Measurements from ENCODE around the gene ANKH. TPM values are rescaled to one million over a fixed set of nuclear protein-coding genes. Genes with fewer than 3 reads are reported as not detected.

The ANKH gene
- total RNA-seq, 1 experiment from 2014 or later: 81.4 TPM

DNA sequence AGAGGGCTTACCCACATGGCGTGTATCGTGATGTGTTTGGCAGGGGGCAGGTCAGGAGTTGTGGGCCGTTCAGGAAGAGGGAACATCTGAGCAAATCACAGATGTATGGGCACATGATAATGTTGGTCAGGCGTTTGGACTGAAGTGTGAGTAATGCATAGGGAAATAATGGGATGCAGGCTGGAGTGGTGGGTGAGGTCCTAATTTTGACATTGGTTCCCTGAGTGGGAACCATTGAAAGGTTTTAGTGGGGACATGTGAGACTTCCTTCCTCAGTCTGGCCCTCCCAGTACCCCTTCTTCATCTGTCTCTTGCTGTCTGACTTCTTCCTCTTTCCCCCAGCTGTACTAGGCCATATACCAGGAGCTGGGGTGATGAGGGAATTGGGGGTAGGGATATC, 199.5 kb downstream of the ANKH start:
- H3K79me2 ChIP-seq (ENCODE audit: low read depth): peaks cover 86% of the 10 kb centered on the region
- POLR2A ChIA-PET (ENCODE audit: unreplicated experiment): no interaction called here
- no peak overlapping the region for H2AFZ ChIP-seq
- H3K36me3 ChIP-seq (ENCODE audit: low read depth): no peaks in the 10 kb centered on the region; the same call in 1 of the 2 replicates
- intact Hi-C loops (cut with micrococcal nuclease; ENCODE audit: unreplicated experiment): no loop called here
- CTCF ChIA-PET: interaction anchor here (0.5 kb wide), 1 partner anchor 14 kb away, joined by 5 read pairs; no protein-coding TSS in a partner anchor
- H3K4me2 ChIP-seq: no peak overlapping the region
- TF ChIP-seq, protein P1, sequence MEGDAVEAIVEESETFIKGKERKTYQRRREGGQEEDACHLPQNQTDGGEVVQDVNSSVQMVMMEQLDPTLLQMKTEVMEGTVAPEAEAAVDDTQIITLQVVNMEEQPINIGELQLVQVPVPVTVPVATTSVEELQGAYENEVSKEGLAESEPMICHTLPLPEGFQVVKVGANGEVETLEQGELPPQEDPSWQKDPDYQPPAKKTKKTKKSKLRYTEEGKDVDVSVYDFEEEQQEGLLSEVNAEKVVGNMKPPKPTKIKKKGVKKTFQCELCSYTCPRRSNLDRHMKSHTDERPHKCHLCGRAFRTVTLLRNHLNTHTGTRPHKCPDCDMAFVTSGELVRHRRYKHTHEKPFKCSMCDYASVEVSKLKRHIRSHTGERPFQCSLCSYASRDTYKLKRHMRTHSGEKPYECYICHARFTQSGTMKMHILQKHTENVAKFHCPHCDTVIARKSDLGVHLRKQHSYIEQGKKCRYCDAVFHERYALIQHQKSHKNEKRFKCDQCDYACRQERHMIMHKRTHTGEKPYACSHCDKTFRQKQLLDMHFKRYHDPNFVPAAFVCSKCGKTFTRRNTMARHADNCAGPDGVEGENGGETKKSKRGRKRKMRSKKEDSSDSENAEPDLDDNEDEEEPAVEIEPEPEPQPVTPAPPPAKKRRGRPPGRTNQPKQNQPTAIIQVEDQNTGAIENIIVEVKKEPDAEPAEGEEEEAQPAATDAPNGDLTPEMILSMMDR (conservative IDR thresholded peaks at IDR 0.05): no peak
- no peak for TF ChIP-seq EZH2 (IDR thresholded peaks at IDR 0.05; ENCODE audit: low read depth)
- H3K9me3 ChIP-seq (ENCODE audit: insufficient read depth, low read depth): no peaks in the 10 kb centered on the region
- H3K9me2 ChIP-seq (ENCODE audit: insufficient read depth): no peaks in the 10 kb centered on the region
- peaks cover 4% of the 10 kb centered on the region; the same call in 1 of the 2 replicates for H3K4me1 ChIP-seq (replicated peaks; ENCODE audit: insufficient read depth)
- no TSS peak for BruUV-seq (replicated peaks)
- no peak overlapping the region for H3K4me3 ChIP-seq
- no peak for DNase-seq
- peaks cover 49% of the 10 kb centered on the region for H4K20me1 ChIP-seq (ENCODE audit: insufficient read depth)
- no peaks in the 10 kb centered on the region for H3F3A ChIP-seq (ENCODE audit: insufficient read depth, low read depth)
- H3K27me3 ChIP-seq (ENCODE audit: insufficient read depth, low read depth): no peaks in the 10 kb centered on the region
- no peak overlapping the region for H3K27ac ChIP-seq

DNA sequence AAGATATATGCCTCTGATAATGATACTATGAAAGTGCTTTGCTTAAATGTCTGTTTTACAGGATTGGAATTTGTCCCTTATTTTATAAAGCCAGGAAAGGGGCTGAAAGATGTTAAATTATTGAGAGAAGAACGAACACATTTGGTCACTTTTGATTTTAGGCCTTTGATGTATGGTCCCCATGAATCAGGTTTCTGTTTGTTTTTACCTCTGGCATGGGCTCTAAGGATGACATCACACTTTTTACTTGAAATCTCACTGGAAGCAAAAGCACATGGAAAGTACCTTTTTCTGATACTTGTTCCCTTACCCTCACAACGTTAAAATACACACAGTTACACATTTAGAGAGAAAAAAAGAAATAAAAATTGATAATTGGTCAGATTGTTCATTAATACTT, 200.2 kb downstream of the ANKH start:
- Histone ChIP-seq H3K9me3 (ENCODE audit: insufficient read depth, low read depth) (no peaks in the 10 kb centered on the region), H3K36me3 (ENCODE audit: low read depth) (no peaks in the 10 kb centered on the region; the same call in 1 of the 2 replicates), H3K4me1 (replicated peaks; ENCODE audit: insufficient read depth) (peaks cover 11% of the 10 kb centered on the region), H3K4me3 (no peak overlapping the region), H4K20me1 (ENCODE audit: insufficient read depth) (peaks cover 53% of the 10 kb centered on the region), H3K27me3 (ENCODE audit: insufficient read depth, low read depth) (no peaks in the 10 kb centered on the region), H3F3A (ENCODE audit: insufficient read depth, low read depth) (no peaks in the 10 kb centered on the region), H3K4me2 (no peak overlapping the region), H2AFZ (no peak overlapping the region), H3K79me2 (ENCODE audit: low read depth) (peaks cover 86% of the 10 kb centered on the region), H3K9me2 (ENCODE audit: insufficient read depth) (no peaks in the 10 kb centered on the region), H3K27ac (no peak overlapping the region)
- CTCF ChIA-PET: no interaction called here
- no peak for DNase-seq
- no peak for TF ChIP-seq EZH2 (IDR thresholded peaks at IDR 0.05; ENCODE audit: low read depth)
- TF ChIP-seq, protein P1 (conservative IDR thresholded peaks at IDR 0.05): no peak
- intact Hi-C loops (cut with micrococcal nuclease; ENCODE audit: unreplicated experiment): no loop called here
- POLR2A ChIA-PET (ENCODE audit: unreplicated experiment): no interaction called here
- BruUV-seq (replicated peaks): no TSS peak

DNA sequence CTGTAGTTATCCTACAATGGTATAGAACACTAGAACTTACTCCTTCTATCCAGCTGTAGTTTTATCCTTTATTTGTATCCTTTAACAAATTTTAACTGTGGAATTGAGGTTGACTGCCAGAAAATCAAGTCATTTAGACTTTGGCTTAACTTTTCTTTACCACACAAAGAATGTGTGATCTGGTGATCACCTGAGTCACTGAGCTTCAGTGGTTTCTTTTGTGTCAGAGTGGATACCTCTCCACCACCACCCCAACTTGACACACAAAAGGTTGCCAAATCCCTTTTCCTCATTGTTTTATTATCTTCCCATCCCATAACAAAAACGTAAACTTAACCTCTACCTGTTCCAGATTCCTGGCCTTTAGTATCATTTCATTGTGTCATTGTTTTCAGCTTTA, 201.6 kb downstream of the ANKH start:
- Histone ChIP-seq H3K36me3 (ENCODE audit: low read depth) (no peaks in the 10 kb centered on the region), H2AFZ (no peak overlapping the region), H3K9me2 (ENCODE audit: insufficient read depth) (no peaks in the 10 kb centered on the region), H3F3A (ENCODE audit: insufficient read depth, low read depth) (no peaks in the 10 kb centered on the region), H3K27me3 (ENCODE audit: insufficient read depth, low read depth) (no peaks in the 10 kb centered on the region), H3K27ac (no peak overlapping the region), H3K9me3 (ENCODE audit: insufficient read depth, low read depth) (no peaks in the 10 kb centered on the region), H3K4me1 (replicated peaks; ENCODE audit: insufficient read depth) (peaks cover 24% of the 10 kb centered on the region), H4K20me1 (ENCODE audit: insufficient read depth) (peaks cover 50% of the 10 kb centered on the region), H3K4me2 (no peak overlapping the region), H3K79me2 (ENCODE audit: low read depth) (peaks cover 94% of the 10 kb centered on the region), H3K4me3 (no peak overlapping the region)
- ChIA-PET CTCF (interaction anchor here (0.6 to 1.7 kb wide), 2 partner anchors 16 to 511 kb away, joined by 4 to 5 read pairs; no protein-coding TSS in a partner anchor), POLR2A (ENCODE audit: unreplicated experiment) (interaction anchor here (0.6 kb wide), 1 partner anchor 210 kb away, joined by 5 read pairs; no protein-coding TSS in a partner anchor)
- intact Hi-C loops (cut with micrococcal nuclease; ENCODE audit: unreplicated experiment): no loop called here
- no peak for TF ChIP-seq EZH2 (IDR thresholded peaks at IDR 0.05; ENCODE audit: low read depth)
- TF ChIP-seq, protein P1 (conservative IDR thresholded peaks at IDR 0.05): no peak
- no peak for DNase-seq
- BruUV-seq (replicated peaks): no TSS peak
